Lower leg skin (tissue), 4 donors: ENCODE measurements around the gene ARTN. TPM values are rescaled to one million over a fixed set of nuclear protein-coding genes. Genes with fewer than 3 reads are reported as not detected.

ENCODE experiments used
- DNase-seq, 2 donors: peaks; one replicate each; pipeline ENCODE4 v3.0.0-alpha.2; 2019; ENCODE audit warnings: low spot score in 2 of 2
- H3K4me3 ChIP-seq: fragments of 200-600 bp; sonication (generic); 2 replicates; pipeline ENCODE4 v1.5.1; 2017; ENCODE audit warnings: mild to moderate bottlenecking, low read depth; ENCODE audit not compliant: poor library complexity, severe bottlenecking
- POLR2A ChIP-seq, 2 donors: fragments of 450-650 bp; IDR thresholded peaks; one replicate each; pipeline ENCODE4 v1.6.1; 2016 to 2017; ENCODE audit warnings: antibody characterized with exemption in 2 of 2, mild to moderate bottlenecking in 1 of 2, moderate library complexity in 1 of 2
- WGBS, 2 donors: methylation state at CpG; one replicate each; pipeline ENCODE4 v1.1.5; 2018; 5-methylcytosine and 5-hydroxymethylcytosine counted together
- intact Hi-C: fragments of 100-400 bp; cut with DNase I; formaldehyde crosslinking; loops from one replicate; pipeline ENCODE4 v1.15.0; 2023; ENCODE audit warnings: low total_unique reads
- total RNA-seq, 4 donors: library from RNA; depleted of rRNA; stranded (reverse); fragments of >200 nt; gene quantifications; one replicate each; pipeline ENCODE4 v1.1.0, GENCODE V29; 2016
- TF ChIP-seq, protein P1 (sequence below), 3 donors: fragments of 450-650 bp; IDR thresholded peaks; one replicate each; pipeline ENCODE4 v1.5.1; 2016; ENCODE audit warnings: antibody characterized with exemption in 3 of 3, mild to moderate bottlenecking in 3 of 3, moderate library complexity in 2 of 3

Gene ARTN
- total RNA-seq, 4 donors from 2014 or later = 0.63 to 3.6 (median 0.84) TPM

GRCh38 chr1:43974443-43975248 lies 41.0 kb downstream of the ARTN start, which contains the start of gene ATP6V0B:
Gene ATP6V0B, plus strand, starts transcription at chr1:43974960. Its CDS starts 81 bp downstream, at chr1:43975041.
- TF ChIP-seq, protein P1, sequence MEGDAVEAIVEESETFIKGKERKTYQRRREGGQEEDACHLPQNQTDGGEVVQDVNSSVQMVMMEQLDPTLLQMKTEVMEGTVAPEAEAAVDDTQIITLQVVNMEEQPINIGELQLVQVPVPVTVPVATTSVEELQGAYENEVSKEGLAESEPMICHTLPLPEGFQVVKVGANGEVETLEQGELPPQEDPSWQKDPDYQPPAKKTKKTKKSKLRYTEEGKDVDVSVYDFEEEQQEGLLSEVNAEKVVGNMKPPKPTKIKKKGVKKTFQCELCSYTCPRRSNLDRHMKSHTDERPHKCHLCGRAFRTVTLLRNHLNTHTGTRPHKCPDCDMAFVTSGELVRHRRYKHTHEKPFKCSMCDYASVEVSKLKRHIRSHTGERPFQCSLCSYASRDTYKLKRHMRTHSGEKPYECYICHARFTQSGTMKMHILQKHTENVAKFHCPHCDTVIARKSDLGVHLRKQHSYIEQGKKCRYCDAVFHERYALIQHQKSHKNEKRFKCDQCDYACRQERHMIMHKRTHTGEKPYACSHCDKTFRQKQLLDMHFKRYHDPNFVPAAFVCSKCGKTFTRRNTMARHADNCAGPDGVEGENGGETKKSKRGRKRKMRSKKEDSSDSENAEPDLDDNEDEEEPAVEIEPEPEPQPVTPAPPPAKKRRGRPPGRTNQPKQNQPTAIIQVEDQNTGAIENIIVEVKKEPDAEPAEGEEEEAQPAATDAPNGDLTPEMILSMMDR (IDR thresholded peaks at IDR 0.05) = no peak
- peak in 1 of 2 donors; percentile 78 for TF ChIP-seq POLR2A (IDR thresholded peaks at IDR 0.05)
- peak; percentile 97 to 99 for DNase-seq
- peak within 1 kb of the TSS; percentile 66 for H3K4me3 ChIP-seq
- intact Hi-C loops = no loop called here
- WGBS, 2 donors = 0% methylated on average over 48 of the region's 93 CpGs

- intact Hi-C loops = no loop called here
- peak overlapping the region; percentile 66 for H3K4me3 ChIP-seq
- peak; percentile 62 to 93 for DNase-seq
- 1% methylated on average over 28 to 29 of the region's 34 CpGs for WGBS, 2 donors
- TF ChIP-seq, protein P1 (IDR thresholded peaks at IDR 0.05) = no peak
- no peak for TF ChIP-seq POLR2A (IDR thresholded peaks at IDR 0.05)
Observed at GRCh38 chr1:43975249-43975961, 41.8 kb downstream of the ARTN start.

DNA sequence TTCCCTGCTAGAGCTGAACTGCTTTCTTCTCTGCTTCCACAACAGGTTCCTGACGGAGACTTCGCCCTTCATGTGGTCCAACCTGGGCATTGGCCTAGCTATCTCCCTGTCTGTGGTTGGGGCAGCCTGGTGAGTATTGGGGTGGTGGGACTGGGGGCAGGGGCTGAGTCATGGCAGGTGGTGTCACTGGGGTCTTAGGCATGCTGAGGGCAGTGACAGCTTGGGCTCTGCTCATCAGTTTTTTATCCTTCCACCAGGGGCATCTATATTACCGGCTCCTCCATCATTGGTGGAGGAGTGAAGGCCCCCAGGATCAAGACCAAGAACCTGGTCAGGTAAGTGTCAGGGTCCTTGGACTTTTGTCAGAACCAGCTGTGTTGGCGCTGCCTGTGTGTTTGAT lies 42.4 kb downstream of the ARTN start:
- intact Hi-C loops = no loop called here
- WGBS, 2 donors = 78 to 90% methylated on average over 4 of the region's 4 CpGs

GRCh38 chr1:43976890-43977289 lies 43.3 kb downstream of the ARTN start:
- intact Hi-C loops = no loop called here
- WGBS, 2 donors = 88 to 91% methylated on average over 8 of the region's 8 CpGs
- DNase-seq = no peak
- no peak overlapping the region for H3K4me3 ChIP-seq
- TF ChIP-seq, protein P1 (IDR thresholded peaks at IDR 0.05) = no peak
- no peak for TF ChIP-seq POLR2A (IDR thresholded peaks at IDR 0.05)

More for the DNA sequence above, 42.4 kb downstream of the ARTN start:
- TF ChIP-seq, protein P1 (IDR thresholded peaks at IDR 0.05) = no peak
- TF ChIP-seq POLR2A (IDR thresholded peaks at IDR 0.05) = no peak
- H3K4me3 ChIP-seq = no peak overlapping the region
- no peak for DNase-seq

DNA sequence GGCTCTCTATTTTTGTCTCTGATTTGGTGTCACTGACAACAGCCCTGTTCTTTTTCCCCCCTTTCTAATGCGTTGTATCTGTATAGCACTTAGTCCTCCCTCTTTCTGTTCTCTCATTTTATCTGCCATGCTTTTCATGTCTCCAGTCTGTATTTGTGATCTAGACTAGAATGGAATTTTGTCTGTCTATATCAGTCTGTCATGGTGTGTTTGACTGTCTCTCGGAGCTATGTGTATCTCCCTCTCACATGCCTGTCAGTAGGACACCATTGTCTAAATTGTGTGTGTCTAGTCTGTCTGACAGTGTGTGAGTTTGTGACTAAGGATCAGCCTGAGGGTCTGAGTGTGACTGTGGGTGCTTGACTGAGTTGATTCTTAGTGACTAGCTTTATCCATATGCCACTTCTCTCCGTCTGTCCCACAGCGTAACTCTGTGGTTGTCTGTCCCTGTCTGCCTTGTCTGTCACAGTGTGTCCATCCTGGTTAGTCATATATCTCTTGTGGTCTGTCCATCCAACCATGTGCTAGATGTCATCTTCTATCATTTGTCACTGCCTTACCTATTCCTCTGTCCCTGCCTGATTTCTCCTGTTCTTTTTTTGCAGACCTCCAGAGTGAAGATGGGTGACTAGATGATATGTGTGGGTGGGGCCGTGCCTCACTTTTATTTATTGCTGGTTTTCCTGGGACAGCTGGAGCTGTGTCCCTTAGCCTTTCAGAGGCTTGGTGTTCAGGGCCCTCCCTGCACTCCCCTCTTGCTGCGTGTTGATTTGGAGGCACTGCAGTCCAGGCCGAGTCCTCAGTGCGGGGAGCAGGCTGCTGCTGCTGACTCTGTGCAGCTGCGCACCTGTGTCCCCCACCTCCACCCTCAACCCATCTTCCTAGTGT lies 44.0 kb downstream of the ARTN start:
- H3K4me3 ChIP-seq = no peak overlapping the region
- intact Hi-C loops = no loop called here
- TF ChIP-seq, protein P1 (IDR thresholded peaks at IDR 0.05) = no peak
- TF ChIP-seq POLR2A (IDR thresholded peaks at IDR 0.05) = no peak
- DNase-seq = no peak
- 89 to 92% methylated on average over 9 of the region's 9 CpGs for WGBS, 2 donors
